DMS153 (cell line): ENCODE results near the gene TUBGCP6.

Experiments used
- DNase-seq: peaks from one replicate; lab custom pipeline; 2025; lab: John Stamatoyannopoulos, UW

TUBGCP6 gene

GRCh38 chr22:50262973-50263617 lies 18.3 kb upstream of the TUBGCP6 start:
- no peak for DNase-seq

DNA sequence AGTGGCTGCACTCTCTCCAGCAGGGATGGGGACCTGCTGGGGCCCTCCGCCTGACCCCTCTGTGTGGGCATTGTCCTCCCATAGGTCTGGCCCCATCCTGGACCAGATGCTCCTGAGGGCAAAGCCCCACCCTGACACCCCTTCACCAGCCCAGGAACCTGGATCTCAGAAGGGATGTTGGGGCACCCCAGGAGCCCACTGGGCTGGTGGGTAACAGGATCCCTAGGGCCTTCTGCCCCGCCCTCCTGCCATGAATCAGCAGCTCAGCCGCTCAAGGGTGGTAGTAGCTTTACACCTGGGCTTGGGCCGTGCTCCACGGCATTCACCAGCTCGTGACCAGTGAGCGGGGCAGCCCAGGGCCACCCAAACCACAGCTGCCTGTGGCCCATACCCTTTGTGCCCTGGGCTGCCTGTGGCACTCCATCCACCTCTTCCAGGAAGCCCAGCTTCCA lies 17.7 kb upstream of the TUBGCP6 start:
- DNase-seq, result no peak

DNA sequence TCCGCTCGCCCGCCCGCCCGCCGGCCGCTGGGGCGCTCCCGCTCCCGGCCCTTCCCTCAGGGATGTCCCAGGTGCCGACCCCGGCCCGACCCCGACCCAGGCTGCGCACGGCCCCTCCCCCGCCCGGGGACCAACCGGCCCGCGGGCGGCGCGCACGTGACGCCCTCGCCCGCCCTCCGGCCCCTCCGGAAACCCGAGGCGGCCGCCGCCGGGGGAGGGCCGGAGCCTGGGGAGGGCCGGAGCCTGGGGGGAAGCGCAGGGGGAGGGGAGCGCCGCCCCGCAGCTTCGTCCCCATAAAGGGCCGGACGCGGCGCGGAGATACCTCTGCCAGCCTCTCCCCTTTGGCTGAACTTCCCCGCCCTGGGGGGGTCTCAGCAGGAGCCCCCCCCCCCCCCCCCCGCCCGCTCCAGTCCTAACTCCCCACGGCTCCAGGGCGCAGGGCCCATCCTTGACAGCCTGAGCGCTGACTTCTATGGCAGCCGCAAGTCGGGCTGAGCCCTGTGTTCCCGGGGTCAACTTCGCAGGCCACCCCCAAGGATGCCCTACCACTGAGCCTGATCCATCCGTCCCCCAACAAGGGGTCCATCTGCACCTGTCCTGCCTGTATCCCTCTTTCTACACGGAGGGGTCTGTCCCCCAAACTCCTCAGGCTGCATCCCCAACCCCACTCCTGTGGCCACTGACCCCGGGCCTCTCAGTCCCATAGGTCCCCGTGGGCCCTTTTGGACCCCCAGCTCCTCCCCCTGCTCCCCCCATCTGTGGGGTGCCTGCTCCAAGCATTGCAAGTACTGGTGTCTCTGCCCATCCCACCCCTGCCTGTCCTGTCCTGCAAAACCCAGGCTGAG lies 17.0 kb upstream of the TUBGCP6 start, which contains the start of gene MAPK12:
Gene MAPK12, minus strand, starts transcription at position 69 of the 845 bp plus-strand sequence. CDS start 174 bp downstream, outside the sequence.
- no peak for DNase-seq

GRCh38 chr22:50260801-50261614 lies 16.2 kb upstream of the TUBGCP6 start:
- DNase-seq, result no peak

DNA sequence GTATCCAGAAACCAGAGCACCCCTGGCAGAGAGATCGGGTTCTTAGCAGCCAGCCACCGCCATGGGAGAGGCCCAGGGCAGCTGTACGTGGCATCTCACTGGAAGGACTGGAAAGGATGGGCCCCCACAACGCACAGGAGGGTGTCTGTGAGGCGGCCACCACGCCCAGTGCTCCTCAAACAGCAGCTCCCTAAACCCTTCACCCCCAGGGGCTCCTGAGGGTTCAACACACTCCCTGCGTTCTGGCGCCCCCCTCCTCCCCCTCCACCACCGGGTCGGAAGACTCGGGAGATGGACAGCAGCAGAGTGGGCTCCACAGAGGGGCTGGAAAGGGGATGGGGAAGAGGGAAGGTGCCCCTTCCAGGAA lies 15.6 kb upstream of the TUBGCP6 start:
- no peak for DNase-seq

GRCh38 chr22:50259302-50259701 lies 14.5 kb upstream of the TUBGCP6 start:
- DNase-seq, result no peak

- no peak for DNase-seq
Observed at GRCh38 chr22:50258361-50259292, 13.8 kb upstream of the TUBGCP6 start.

- no peak for DNase-seq
Observed at GRCh38 chr22:50257451-50258360, 12.9 kb upstream of the TUBGCP6 start.

GRCh38 chr22:50257041-50257440 lies 12.2 kb upstream of the TUBGCP6 start:
- no peak for DNase-seq

DNA sequence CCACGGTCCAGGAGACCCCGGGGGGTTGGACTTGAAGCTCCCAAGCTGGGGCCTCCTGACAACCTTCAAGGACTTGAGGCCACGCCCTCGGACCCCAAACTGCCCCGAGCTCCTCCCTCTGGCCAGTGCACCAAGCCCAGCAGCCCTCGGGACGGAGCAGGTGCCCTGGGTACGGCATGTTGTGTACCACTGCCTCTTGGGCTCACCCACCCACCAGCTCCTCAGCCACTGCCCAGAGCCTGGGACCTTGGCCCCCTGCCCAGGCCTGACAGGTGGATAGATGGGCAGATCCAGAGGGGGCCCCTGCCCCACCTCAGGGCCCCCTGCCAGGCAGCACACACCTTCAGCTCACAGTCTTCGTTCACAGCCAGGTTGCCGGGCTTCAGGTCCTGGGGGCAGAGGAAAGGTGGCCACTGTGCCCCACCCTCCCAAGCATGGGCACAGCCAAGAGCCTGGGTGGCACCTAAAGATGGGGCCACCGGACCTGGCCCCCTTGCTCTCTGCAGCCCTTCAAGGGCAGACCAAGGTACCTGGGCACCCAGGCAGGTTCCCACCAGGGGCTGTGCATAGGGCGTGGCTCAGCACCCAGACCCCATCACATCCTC lies 11.5 kb upstream of the TUBGCP6 start:
- no peak for DNase-seq

- DNase-seq, result no peak
Observed at GRCh38 chr22:50255607-50256006, 10.8 kb upstream of the TUBGCP6 start.

DNA sequence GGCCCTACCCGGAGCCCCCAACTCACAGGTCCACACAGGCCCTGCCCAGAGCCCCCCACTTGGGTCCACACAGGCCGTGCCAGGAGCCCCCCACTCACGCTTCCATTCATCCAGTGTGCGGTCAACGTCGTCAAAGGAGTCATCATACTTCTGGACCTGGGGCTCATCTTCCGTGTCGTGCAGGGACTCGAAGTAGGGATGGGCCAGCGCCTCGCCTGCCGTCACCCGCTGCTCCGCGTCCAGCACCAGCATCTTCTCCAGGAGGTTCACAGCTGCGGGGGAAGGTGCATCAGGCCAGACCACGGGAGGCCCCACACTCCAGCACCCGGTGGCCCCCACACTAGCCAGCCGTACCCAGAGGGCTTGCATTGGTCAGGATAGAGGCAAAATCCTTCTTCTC lies 10.3 kb upstream of the TUBGCP6 start:
- no peak for DNase-seq

GRCh38 chr22:50253941-50254340 lies 9.1 kb upstream of the TUBGCP6 start:
- no peak for DNase-seq

DNA sequence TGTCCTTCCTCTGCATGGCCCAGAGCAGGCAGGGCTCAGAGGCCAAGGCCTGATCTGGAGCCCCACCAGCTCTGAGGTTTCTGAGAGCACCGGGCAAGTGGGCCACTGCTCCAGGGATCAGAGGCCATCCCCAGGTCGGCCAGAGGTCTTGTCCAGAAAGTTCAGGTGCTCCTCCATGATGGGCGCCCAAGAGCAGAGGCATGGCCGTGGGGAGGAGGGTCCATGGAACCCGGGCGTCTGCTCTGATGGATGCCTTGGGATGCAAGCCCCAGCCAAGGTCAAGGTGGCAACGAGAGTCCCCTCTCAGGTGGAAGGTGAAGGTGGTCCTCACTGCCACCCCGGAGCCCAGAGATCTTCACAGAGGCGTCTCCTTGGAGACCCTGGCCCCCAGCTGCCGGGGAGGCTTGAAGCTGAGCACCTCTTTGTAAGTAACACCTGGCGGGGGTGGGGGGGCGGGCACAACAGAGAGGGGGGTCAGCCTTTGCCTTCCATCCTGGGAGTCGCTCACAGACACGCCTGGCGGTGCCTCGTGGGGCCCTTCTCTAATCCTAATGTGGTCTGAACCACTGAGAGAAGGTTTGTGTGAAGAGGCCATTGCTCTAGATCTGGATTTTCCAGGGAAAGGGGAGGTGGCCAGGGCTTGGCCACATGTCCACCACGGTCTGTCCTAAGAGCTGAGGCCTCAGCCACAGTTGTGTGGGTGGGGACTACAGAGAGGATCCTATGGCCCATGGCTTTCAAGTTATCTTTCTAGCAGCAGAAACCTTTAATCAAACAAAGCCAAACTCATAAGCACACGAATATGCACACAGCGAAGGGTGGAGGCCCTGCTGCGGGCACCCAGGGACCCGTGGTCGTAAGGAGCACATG lies 8.5 kb upstream of the TUBGCP6 start:
- no peak for DNase-seq

- peak; percentile 57 for DNase-seq
Observed at GRCh38 chr22:50252082-50253045, 7.5 kb upstream of the TUBGCP6 start.

DNA sequence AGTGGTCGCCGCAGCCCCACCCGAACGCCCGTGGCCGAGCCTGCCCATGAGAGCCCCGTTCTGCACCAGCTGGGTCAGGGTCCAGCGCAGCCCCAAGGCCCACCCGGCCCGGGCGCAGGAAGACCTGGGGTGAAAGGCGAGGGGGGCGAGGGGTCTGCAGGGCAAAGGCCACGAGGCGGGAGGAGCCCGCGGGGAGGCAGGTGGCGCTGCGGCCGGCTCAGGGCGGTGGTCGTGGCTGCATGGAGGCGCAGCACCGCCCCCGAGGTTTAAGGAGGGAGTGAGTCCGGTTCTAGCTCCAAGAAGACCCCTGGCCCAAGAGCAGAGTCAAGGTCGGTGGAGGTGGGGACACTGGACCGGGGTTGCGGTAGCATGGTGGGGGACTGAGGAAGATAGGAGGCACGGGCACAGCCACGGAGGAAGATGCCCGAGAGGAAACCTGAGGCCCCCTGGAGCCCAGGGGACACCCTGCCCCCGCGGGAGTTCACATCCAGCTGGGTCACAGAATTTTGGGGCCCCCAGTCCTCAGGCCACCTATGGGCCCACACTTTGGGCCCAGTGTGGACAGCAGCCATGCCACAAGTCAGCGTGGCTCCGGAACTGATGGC lies 6.8 kb upstream of the TUBGCP6 start:
- no peak for DNase-seq
